Jurkat, Clone E6-1 (cell line): ENCODE results near the gene PRDX5.
"Not testable (repeated sequence)": the region's sequence is repeated elsewhere in the genome, so short reads cannot be mapped to it uniquely, and the experiment has no call there.

Source experiments
- DNase-seq: peaks from one replicate; pipeline ENCODE4 v3.0.0-alpha.2; 2011; ENCODE audit warnings: low read depth, low spot score
- H3K4me3 ChIP-seq: 2 replicates; pipeline ENCODE4 v1.5.1; 2011; ENCODE audit warnings: mild to moderate bottlenecking, low read length, control low read depth, moderate library complexity

Gene PRDX5

DNA sequence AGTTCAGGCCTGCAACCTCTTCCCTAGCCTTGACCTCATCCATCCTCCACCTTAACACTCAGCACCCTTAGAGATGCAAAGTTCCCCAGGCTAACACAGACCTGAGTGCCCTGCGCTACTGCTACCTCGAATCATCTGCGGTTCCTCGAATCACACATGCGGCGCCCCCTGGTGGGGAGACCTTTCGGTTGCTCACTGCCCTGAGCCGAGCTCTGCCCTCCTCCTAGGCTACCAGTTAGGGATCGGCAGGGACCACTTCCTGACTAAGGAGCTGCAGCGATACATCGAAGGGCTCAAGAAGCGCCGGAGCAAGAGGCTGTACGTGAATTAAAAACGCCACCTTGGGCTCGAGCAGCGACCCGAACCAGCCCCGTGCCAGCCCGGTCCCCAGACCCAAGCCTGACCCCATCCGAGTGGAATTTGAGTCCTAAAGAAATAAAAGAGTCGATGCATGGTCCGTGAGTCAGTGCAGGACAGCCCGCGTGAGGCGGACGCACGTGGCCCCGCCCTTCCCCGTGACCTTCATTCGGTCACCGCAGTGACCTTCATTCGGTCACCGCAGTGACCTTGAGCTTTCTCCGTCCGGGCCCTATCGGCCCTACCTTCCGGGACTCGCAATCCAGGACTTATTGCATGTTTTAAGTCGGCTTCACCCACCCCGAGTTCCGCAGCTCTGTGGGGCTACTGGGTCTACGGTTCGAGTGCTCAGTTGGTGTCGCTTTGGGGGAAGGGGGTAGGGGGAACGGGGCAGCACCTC, 13.4 kb upstream of the PRDX5 start:
- peak; percentile 90 for DNase-seq
- H3K4me3 ChIP-seq, result peak overlapping the region; percentile 87

DNA sequence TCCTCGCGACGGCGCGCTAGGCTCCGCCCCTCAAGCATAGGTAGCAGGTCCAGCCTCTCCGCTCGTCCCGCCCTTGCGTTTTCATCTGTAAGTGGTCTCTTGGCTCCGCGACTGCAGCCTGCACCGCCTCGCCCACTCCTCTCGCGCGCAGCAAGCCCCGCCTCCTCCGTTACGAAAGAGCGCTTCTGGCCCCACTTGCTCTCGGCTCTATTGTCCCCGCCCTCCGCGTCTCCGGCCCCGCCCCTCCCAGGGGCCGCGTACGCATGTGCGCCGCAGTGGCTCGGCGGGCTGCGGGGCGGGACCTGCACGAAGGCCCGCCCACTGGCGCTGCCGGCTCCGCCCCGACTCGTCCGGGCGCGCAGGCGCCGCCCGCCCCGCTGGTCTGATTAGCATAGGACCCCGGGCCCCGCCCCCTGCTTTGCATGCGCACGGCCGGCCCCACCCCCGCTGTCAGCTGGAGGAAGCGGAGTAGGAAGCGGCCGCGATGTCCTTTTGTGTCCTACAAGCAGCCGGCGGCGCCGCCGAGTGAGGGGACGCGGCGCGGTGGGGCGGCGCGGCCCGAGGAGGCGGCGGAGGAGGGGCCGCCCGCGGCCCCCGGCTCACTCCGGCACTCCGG, 12.7 kb upstream of the PRDX5 start, which contains the start of gene ESRRA:
ESRRA (plus strand) TSS at position 450 of the 616 bp plus-strand sequence. CDS start 1,656 bp downstream, outside the sequence.
- peak; percentile 96 for DNase-seq
- H3K4me3 ChIP-seq, result peak within 1 kb of the TSS; percentile 90

DNA sequence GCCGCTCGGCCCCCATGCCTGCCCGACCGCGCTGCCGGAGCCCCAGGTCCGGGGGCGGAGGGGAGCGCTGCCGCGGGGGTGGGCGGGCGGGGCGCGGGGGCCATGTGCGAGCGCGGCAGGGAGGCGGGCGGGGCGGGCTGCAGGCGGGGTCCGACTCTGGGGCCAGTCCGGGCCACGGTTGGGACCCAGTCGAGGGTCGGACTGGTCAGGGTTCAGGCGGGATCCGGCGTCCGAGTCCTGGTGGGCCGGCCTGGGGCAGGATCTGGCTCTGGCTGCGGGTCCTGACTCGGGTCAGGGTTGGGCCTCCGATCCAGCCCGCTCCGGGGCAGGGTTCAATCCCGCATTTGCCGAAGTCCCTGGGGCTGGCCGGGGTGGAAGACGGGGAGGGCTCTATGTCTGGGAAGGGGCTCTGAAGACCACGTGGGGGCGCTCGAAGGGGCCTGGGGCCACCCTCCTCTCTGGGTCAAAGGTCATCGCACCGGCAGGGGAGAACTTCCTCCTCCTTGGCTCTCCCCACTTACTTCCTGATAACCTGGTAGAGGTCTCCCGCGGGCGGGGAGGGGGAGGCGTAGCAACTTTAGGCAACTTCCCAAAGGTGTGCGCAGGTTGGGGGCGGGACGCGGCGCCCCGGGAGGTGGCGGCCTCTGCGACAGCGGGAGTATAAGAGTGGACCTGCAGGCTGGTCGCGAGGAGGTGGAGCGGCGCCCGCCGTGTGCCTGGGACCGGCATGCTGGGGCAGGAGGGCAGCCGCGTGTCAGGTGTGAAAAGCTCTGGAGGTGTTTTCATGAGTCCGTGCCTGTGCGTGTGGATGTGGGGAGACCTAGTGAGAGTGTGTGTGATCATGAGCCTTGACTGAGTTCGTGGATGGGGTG, 12.0 kb upstream of the PRDX5 start:
- peak overlapping the region; percentile 90 for H3K4me3 ChIP-seq
- DNase-seq, result peak; percentile 63

DNA sequence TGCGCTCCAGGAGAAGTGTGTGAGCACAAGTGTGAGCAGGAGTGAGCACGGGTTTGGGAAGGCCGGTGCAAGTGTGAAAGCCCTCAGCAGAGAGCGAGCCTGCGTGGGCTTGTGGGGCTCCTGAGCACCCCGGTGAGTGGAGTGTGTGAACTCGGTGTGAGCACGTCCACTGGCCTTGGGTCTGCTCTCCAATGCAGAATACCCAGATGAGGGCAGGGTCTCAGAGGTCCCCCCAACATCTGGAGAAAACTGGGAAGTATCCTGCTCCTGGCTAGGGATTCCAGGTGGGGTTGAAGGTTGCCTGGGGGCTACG, 11.4 kb upstream of the PRDX5 start:
- DNase-seq, result no peak
- H3K4me3 ChIP-seq, result peak overlapping the region; percentile 90

DNA sequence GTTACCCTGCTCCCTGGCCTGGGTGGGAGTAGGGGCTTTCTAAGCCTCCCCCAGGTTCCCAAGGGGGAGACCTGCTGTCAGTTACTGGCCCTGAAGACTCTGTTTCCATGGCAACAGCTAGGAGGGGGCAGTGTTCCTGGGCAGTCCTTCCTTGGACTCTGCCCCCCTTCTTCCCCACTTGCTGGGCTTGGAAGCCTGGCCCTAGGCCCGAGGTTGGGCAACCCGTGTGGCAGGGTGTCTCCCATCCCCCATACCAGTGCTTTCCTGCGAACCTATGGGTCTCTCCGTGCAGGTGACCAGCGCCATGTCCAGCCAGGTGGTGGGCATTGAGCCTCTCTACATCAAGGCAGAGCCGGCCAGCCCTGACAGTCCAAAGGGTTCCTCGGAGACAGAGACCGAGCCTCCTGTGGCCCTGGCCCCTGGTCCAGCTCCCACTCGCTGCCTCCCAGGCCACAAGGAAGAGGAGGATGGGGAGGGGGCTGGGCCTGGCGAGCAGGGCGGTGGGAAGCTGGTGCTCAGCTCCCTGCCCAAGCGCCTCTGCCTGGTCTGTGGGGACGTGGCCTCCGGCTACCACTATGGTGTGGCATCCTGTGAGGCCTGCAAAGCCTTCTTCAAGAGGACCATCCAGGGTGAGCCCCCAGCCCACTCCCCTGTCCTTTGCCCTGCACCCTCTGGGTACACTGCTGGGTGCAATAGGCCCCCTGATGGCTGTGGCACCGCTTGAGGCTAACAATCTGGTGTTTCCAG, 10.9 kb upstream of the PRDX5 start:
- no peak for DNase-seq
- H3K4me3 ChIP-seq, result peak overlapping the region; percentile 90

DNA sequence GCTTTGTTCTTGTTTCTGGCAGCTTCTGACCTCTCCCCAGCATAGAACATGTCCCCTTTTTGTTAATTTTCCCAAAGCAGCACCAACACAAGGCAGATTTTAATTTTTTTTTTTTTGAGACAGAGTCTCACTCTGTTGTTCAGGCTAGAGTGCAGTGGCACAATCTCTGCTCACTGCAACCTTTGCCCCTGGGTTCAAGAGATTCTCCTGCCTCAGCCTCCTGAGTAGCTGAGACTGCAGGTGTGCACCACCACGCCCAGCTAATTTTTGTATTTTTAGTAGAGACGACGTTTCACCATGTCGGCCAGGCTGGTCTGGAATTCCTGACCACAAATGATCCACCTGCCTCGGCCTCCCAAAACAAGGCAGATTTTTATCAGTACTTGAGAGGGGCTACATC, 10.1 kb upstream of the PRDX5 start:
- not testable (repeated sequence) for H3K4me3 ChIP-seq, DNase-seq

DNA sequence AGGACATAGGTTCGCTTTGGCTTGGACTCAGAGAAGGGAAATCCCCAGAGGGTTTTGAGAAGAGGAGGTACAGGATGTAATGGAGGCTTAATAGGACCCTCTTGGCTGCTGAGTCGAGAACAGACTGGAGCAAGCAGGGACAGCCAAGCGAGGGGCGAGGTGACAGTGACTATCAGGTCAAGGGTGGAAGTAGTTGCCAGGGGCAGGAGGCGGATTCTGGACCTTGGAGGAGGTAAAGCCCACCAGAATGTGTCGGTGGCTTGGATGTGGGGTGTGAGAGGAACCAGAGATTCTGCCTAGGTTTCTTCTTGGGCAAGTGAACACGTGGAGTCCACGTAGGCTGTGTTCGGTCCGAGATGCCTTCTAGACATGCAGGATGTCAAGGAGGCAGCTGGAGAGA, 5.0 kb upstream of the PRDX5 start:
- H3K4me3 ChIP-seq, result no peak overlapping the region
- DNase-seq, result no peak

DNA sequence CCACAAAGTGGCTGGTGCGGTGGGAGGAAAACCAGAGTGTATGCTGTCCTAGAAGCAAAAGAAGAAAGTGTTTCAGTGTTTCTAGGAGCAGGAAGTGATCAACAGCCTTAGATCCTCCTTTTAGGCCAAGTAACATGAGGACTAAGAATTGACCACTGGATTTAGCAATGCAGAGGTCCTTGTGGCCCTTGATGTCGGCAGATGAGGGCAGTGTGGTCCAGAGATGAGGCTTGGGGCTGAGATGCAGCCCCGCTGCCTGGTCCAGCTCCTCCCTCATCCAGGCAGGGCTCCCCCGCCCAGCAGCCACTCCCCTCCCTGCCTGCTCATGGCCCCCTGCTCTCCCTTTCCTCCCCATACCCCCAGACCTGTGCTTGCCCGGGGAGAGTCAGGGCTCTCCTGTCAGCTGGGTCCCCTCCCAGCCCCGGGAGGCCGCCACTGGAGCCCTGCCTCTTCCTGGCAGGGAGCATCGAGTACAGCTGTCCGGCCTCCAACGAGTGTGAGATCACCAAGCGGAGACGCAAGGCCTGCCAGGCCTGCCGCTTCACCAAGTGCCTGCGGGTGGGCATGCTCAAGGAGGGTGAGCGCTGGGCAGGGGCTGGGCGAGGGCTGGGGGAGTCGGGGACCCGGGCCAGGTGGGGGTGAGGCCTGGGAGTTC, 4.3 kb upstream of the PRDX5 start:
- no peak for DNase-seq
- no peak overlapping the region for H3K4me3 ChIP-seq

DNA sequence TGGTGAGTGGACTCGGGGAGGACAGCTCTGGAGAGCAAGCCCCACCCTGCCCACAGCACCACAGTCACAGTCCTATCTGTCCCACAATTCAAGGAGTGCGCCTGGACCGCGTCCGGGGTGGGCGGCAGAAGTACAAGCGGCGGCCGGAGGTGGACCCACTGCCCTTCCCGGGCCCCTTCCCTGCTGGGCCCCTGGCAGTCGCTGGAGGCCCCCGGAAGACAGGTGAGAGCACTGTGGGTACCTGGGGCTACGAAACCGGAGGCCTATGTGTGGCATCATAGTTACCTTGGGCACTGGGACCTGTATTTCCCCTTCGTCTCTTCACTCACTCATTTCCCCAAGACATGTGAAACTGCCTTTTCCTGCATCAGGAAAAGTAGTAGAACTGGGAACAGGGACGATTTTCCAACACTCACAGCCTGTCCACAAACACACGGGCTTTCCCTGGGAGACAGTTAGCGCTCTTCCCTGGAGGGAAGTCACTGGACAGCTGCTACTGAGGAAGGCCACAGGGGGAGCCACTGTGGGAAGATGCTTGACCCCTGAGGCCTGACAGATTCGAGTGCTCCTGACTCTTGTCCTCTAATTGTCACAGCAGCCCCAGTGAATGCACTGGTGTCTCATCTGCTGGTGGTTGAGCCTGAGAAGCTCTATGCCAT, 3.6 kb upstream of the PRDX5 start:
- DNase-seq, result no peak
- H3K4me3 ChIP-seq, result no peak overlapping the region

DNA sequence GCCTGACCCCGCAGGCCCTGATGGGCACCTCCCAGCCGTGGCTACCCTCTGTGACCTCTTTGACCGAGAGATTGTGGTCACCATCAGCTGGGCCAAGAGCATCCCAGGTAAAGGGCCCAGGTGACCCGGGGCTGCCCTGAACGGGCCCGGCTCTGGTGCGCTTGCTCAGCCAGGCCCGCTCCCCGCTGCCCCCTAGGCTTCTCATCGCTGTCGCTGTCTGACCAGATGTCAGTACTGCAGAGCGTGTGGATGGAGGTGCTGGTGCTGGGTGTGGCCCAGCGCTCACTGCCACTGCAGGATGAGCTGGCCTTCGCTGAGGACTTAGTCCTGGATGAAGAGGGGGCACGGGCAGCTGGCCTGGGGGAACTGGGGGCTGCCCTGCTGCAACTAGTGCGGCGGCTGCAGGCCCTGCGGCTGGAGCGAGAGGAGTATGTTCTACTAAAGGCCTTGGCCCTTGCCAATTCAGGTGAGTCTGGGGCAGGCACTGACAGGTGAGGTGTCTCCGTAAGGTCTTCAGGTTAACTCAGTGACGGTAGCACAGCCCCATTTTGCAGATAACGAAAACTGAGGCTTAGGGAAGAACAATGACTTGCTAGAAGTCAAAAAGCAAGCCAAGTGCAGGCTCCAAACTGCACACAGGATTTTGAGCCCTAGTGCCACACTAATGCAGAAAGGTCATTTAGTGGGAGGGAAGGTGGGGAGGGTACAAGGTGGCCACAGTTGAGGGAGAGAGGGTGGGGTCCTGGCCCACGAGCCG, 2.9 kb upstream of the PRDX5 start:
- H3K4me3 ChIP-seq, result no peak overlapping the region
- DNase-seq, result no peak

DNA sequence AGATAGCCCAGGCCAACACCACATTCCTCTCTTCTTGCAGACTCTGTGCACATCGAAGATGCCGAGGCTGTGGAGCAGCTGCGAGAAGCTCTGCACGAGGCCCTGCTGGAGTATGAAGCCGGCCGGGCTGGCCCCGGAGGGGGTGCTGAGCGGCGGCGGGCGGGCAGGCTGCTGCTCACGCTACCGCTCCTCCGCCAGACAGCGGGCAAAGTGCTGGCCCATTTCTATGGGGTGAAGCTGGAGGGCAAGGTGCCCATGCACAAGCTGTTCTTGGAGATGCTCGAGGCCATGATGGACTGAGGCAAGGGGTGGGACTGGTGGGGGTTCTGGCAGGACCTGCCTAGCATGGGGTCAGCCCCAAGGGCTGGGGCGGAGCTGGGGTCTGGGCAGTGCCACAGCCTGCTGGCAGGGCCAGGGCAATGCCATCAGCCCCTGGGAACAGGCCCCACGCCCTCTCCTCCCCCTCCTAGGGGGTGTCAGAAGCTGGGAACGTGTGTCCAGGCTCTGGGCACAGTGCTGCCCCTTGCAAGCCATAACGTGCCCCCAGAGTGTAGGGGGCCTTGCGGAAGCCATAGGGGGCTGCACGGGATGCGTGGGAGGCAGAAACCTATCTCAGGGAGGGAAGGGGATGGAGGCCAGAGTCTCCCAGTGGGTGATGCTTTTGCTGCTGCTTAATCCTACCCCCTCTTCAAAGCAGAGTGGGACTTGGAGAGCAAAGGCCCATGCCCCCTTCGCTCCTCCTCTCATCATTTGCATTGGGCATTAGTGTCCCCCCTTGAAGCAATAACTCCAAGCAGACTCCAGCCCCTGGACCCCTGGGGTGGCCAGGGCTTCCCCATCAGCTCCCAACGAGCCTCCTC, 2.0 kb upstream of the PRDX5 start:
- not testable (repeated sequence) for DNase-seq
- peak overlapping the region; percentile 85 for H3K4me3 ChIP-seq

DNA sequence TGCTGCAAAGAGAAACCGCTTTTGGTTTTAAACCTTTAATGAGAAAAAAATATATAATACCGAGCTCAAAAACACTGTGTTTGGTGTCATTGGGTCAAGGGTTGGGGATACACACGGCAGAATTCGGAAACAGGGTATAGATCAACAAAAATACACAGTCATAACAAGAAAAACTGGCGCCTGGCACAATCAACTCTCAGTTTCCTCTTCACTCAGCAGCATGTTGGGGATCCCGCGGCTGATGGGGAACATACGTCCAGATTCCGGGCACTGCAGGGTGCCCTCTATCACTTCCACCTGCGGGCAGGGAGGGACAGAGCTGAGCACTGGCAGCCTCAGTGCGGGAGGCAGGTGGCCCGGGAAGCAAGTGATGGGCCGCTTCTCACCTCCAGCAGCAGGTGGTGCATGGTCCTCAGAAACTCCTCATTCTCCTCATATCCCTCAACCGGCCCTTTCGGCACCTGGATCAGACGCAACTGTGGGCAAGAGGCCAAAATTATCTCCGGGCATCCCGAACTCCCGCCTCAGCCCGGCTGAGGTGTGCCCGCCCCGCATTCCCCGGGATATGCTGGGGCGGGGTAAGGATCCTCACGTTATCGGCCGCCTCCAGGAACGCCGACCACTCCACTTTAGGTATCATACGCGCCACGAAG, 1.1 kb upstream of the PRDX5 start:
- peak overlapping the region; percentile 85 for H3K4me3 ChIP-seq
- no peak for DNase-seq

DNA sequence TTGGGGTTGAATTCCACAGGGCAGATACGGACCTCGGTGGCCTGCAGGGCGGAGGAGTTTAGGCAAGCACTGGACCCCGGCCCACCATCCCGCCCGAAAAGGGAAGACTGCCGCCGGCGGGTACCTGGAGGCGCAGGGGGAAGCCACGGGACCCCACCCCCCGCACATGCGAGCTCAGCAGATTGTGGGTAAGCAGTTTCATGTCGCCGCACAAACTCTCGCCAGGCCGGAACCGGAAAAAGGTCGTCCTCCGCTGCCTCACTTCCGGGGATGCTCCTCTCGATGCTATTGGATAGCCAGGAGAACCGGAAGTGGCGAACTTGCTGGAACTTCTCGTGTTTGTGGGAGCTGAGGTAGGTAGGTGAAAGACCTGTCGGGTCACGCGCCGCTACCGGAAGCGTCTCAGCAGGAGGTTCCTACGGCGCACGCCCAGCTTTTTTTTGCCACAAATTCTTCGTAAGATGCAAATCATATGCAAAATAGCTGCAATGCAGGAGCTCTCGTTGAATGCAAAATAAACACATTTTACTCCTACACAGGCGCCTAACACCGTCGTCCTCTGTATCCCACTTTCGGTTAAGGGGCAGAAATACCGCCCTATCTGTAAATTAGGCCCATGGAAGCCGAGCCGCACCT, 478 bp upstream of the PRDX5 start, which contains the start of gene TRMT112:
TRMT112 (minus strand) TSS at position 235 of the 636 bp plus-strand sequence; CDS start at position 202, 33 bp downstream.
- H3K4me3 ChIP-seq, result peak within 1 kb of the TSS; percentile 85
- peak; percentile 100 for DNase-seq

DNA sequence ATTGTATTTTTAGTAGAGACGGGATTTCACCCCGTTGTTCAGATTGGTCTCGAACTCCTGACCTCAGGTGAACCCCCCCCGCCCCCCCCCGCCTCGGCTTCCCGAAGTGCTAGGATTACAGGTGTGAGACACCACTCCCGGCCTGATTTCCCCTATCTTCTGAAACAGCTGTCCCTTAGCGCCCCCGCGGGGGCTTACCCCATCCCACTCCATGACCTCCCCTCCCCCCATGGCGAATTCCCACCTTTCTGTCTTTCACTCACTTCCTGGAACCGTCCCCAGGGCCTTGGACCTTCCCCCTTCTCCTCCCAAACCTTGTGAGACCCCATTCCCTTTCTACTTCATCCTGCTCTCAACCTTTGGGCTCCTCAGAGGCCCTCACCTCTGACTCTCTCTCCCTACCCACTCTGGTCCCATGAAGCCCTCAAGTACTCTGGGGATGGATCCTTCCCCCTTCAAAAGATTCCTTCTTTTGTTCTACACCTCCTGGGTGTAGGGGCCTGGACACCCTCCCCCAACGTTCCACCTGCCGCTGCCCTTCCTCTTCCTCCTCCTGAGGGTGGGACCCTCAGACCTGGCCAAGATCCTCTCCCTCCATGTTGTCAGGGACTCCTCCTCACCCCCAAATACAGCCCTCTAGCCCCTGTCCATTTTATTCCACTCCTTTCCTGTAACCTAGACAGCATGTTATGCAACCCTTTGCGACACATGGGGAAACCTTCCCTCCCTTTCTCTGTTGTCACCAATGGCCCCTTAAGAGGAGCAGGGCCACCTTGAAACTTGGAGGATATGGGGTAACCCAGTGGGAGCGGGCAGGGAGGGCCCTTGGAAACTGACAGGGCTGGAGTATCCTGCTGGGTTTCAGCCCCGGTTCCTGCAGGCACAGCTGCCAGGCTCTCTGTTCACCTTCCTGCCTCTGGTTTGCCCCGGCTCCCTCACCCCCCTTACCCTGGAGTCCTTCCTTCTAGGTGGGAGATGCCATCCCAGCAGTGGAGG, 1.1 kb downstream of the PRDX5 start:
- peak overlapping the region; percentile 85 for H3K4me3 ChIP-seq
- DNase-seq, result no peak

DNA sequence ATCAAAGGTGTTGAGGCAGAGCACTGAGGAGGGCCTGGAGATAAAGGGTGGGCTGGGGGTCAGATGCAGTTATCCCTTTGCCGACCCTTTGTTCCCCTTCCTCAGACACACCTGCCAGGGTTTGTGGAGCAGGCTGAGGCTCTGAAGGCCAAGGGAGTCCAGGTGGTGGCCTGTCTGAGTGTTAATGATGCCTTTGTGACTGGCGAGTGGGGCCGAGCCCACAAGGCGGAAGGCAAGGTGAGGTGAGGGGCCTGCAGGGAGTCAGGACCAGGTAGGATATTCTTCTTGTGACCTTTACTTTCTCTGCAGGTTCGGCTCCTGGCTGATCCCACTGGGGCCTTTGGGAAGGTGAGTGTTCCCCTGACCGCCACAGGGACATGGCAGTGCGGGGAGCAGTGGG, 2.6 kb downstream of the PRDX5 start:
- DNase-seq, result no peak

More for the DNA sequence above, 2.6 kb downstream of the PRDX5 start:
- no peak overlapping the region for H3K4me3 ChIP-seq
